GM18951 (cell line): ENCODE results near the gene KIN.

Experiments
- POLR2A ChIP-seq: IDR thresholded peaks from 4 replicates; pipeline ENCODE4 v1.6.1; 2011; ENCODE audit warnings: mild to moderate bottlenecking; ENCODE audit not compliant: insufficient read length, insufficient read depth; ENCODE audit errors: extremely low read depth
- in situ Hi-C: fragments of 300-500 bp; cut with MboI; formaldehyde crosslinking; loops from one replicate; pipeline ENCODE4 v1.12.0; 2022; ENCODE audit warnings: low sequenced_read_pairs, mixed read lengths, inconsistent platforms; ENCODE audit not compliant: unreplicated experiment

KIN gene

DNA sequence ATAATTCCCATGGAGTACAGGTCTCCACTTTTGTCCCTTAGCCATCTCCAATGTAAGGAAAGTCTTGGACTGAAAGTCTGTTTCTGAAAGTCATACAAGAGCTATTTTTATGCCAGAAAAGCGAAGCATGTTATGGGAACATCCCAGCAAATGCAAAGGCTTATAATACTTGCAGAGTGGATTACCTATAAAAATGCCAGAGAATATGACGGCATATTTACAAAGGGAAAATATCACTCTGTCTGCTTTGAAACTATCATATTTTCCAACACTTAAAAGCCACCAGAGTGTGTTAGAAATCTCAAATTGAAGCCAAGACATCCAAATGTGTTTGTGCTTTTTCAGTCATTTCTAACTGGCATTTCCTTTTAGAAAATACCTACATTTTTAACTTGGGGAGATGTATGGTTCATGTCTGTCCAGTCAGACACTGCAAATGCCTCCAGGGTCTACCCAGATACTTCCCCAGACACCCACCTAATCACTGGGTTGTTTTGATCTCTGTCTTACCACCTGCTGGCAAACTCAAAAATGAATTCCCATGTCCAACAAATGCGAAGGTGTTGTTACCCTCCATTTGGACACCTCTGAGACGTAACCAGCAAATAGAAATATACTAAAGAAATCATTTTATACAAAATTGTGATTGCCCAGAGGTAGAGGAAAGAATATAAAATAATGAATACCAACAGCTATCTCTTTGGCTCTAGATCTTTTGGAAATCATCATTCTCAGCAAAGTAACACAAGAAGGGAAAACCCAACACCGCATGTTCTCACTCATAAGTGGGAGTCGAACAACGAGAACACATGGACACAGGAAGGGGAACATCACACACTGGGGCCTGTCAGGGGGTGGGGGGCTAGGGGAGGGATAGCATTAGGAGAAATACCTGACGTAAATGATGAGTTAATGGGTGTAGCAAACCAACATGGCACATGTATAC lies 83.4 kb downstream of the KIN start:
- in situ Hi-C loops = no loop called here
- TF ChIP-seq POLR2A = no peak

DNA sequence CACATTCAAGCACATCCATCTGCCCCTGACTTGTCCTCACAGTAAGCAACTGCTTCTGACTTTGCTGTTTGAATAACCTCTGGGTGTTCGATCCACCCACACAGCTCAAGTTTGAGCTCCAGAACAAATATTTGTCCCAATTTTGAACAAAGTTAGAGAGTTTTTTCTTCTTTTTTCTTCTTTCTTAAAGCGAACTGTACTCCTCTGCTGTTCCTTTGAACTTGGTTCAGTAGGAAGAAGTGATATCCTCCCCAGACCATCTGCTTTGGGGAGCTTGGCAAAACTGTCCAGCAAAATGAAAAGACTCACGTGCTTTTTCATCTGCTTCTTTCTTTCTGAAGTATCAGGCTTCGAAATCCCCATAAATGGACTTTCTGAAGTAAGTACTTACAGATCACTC lies 84.7 kb downstream of the KIN start, which contains the start of gene ITIH2:
TSS of gene ITIH2 (plus strand) at position 177 of the 400 bp plus-strand sequence. CDS start at position 296, 119 bp downstream.
- in situ Hi-C loops = no loop called here
- TF ChIP-seq POLR2A = no peak

DNA sequence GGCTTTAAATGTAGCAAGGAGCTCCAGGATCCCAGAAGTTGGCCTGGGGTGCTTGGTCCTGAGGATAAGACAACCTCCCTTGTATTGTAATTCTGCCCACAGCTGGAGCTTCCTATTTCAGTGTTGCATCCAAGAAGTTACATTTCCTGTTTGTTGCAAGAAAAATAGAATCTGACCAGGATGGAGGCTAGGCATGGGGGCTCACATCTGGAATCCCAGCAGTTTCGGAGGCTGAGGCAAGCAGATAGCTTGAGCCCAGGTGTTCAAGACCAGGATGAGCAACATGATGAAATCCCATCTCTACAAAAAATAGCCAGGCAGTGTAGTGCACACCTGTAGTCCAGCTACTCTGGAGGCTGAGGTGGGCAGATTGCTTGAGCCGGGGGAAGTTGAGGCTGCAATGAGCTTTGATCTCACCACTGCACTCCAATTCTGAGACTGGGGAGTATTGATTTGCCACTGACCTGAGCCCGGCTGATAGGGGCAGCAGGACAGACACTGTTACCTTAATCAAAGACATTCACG lies 85.4 kb downstream of the KIN start:
- in situ Hi-C loops = no loop called here
- TF ChIP-seq POLR2A = no peak

DNA sequence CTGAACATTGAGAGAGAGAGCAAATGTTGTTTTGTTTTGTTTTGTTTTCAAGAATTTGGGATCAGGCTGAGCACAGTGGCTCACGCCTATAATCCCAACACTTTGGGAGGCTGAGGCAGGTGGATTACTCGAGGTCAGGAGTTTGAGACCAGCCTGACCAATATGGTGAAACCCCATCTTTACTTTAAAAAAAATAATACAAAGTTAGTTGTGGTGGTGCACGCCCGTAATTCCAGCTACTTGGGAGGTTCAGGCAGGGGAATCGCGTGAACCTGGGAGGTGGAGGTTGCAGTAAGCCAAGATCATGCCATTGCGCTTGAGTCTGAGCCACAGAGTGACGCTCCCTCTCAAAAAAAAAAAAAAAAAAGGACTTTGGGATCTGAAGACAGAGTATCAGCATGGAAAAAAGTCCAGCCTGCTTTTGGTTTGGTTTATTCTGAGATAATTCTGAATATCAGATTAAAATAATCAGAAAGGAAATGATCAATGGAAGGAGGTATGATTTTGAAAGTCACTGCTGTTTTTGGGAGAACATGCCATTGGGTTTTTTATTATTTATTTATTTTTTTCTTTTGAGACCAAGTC lies 86.5 kb downstream of the KIN start:
- in situ Hi-C loops = no loop called here
- no peak for TF ChIP-seq POLR2A
